ENCODE results near the gene FIBCD1. TPM values are rescaled to one million over a fixed set of nuclear protein-coding genes. Genes with fewer than 3 reads are reported as not detected.

The FIBCD1 gene
- total and polyA plus RNA-seq, 2 of the 8 experiments (the other 6 are each of a cell fraction or from before 2014, with no cell fraction given) = 6.1 to 8.8 TPM

- ChIA-PET POLR2A (ENCODE audit: partially characterized antibody) (interaction anchor here (0.9 to 1.2 kb wide), 2 partner anchors 10 to 23 kb away, joined by 3 to 4 read pairs; no protein-coding TSS in a partner anchor), CTCF (ENCODE audit: partially characterized antibody) (interaction anchor here (0.6 to 8.2 kb wide), 13 partner anchors 10 to 184 kb away, joined by 3 to 49 read pairs (median 3); no protein-coding TSS in a partner anchor)
- Histone ChIP-seq H4K91ac (replicated peaks; ENCODE audit: insufficient read length, low read length) (no peak overlapping the region), H2BK12ac (ENCODE audit: low read depth, low read length) (no peak overlapping the region), H3K14ac (ENCODE audit: insufficient read length) (no peak overlapping the region), H2BK120ac (replicated peaks; ENCODE audit: low read depth, low read length) (no peak overlapping the region), H2BK5ac (ENCODE audit: low read depth, low read length) (no peak overlapping the region), H2AK5ac (ENCODE audit: low read depth, low read length) (no peak overlapping the region), H3K4me3 (ENCODE audit: extremely low read depth in 1 of 4, insufficient read depth in 2 of 4, low read depth in 3 of 4, low read length in 4 of 4) (no peak overlapping the region), H3K4me2 (ENCODE audit: insufficient read depth in 1 of 2, low read depth in 2 of 2, low read length in 2 of 2) (no peak overlapping the region), H3K27me3 (replicated peaks in 1 of 4; ENCODE audit: control insufficient read depth in 3 of 4, extremely low read depth in 1 of 4, insufficient read depth in 3 of 4, low read length in 3 of 4) (no peaks in the 10 kb centered on the region), H3K18ac (ENCODE audit: extremely low read depth, low read length) (no peak overlapping the region), H3K23me2 (ENCODE audit: low read depth, low read length) (no peaks in the 10 kb centered on the region), H3K23ac (ENCODE audit: insufficient read length) (no peak overlapping the region), H3K56ac (replicated peaks; ENCODE audit: insufficient read length, low read depth, low read length) (no peak overlapping the region), H2BK20ac (ENCODE audit: low read length) (no peak overlapping the region), H3K9me3 (ENCODE audit: insufficient read depth in 2 of 2, low read depth in 1 of 2, low read length in 1 of 2) (no peaks in the 10 kb centered on the region), H2BK15ac (ENCODE audit: low read length) (no peak overlapping the region), H4K20me1 (replicated peaks in 1 of 2; ENCODE audit: control insufficient read depth in 1 of 2, insufficient read depth in 2 of 2, low read length in 2 of 2) (peaks cover 4 to 6% of the 10 kb centered on the region in 2 experiments), H3K79me1 (ENCODE audit: low read depth, low read length) (no peaks in the 10 kb centered on the region), H3K79me2 (ENCODE audit: control insufficient read depth in 1 of 2, insufficient read depth in 2 of 2, low read length in 2 of 2) (no peaks in the 10 kb centered on the region), H3K36me3 (ENCODE audit: control insufficient read depth in 2 of 4, insufficient read depth in 4 of 4, low read length in 3 of 4) (peaks cover 10 to 46% (median 27%) of the 10 kb centered on the region in 4 experiments; a peak in 7 of 8 replicates), H2AFZ (ENCODE audit: low read length) (no peak overlapping the region), H3K4me1 (replicated peaks in 1 of 4; ENCODE audit: control insufficient read depth in 3 of 4, insufficient read depth in 4 of 4, low read length in 3 of 4) (no peaks in the 10 kb centered on the region), H3K27ac (ENCODE audit: low read depth, low read length) (no peak overlapping the region), H4K5ac (ENCODE audit: insufficient read length, low read depth, low read length) (no peak overlapping the region), H4K8ac (ENCODE audit: extremely low read depth, insufficient read depth, low read length) (no peak overlapping the region; the same call in 1 of the 2 replicates), H3K4ac (replicated peaks; ENCODE audit: insufficient read length, low read depth, low read length) (no peak overlapping the region), H3K9ac (replicated peaks in 1 of 4; ENCODE audit: extremely low read depth in 1 of 4, low read depth in 3 of 4, low read length in 3 of 4) (no peak overlapping the region)
- no peak for FAIRE-seq
- 88% methylated on average over 9 of the region's 9 CpGs; no CpG with 5 or more reads in 1 of the 2 experiments for WGBS, 2 experiments (ENCODE audit: extremely low coverage in 1 of 2, insufficient coverage in 1 of 2, insufficient read length in 1 of 2, insufficient replicate concordance in 2 of 2, low coverage in 1 of 2, low lambda C conversion rate in 2 of 2, missing lambda C conversion rate in 1 of 2)
- no peak for DNase-seq (ENCODE audit: low read depth in 1 of 2, low spot score in 2 of 2)
- TF ChIP-seq GTF2F1 (IDR thresholded peaks at IDR 0.05; ENCODE audit: borderline replicate concordance, low read depth, low read length) (no peak), JUND (IDR thresholded peaks at IDR 0.05; ENCODE audit: low read length) (no peak), CTBP2 (IDR thresholded peaks at IDR 0.05; ENCODE audit: borderline replicate concordance, insufficient read depth, insufficient read length, low read length) (no peak), NANOG (IDR thresholded peaks at IDR 0.05; ENCODE audit: insufficient read depth, low read depth, low read length, poor library complexity, severe bottlenecking) (no peak), RBBP5 (IDR thresholded peaks at IDR 0.05; ENCODE audit: borderline replicate concordance, low read depth, low read length) (no peak), CHD2 (IDR thresholded peaks at IDR 0.05; ENCODE audit: low read length) (no peak), POU5F1 (IDR thresholded peaks at IDR 0.05; ENCODE audit: low read depth, low read length) (no peak), RXRA (IDR thresholded peaks at IDR 0.05; ENCODE audit: insufficient read depth, low read depth, low read length) (no peak), EZH2 (IDR thresholded peaks at IDR 0.05; ENCODE audit: low read depth, low read length, severe bottlenecking) (no peak), BRCA1 (IDR thresholded peaks at IDR 0.05; ENCODE audit: low read depth, low read length) (no peak), SP1 (IDR thresholded peaks at IDR 0.05; ENCODE audit: low read depth, low read length) (no peak)
- TF ChIP-seq, protein P1, sequence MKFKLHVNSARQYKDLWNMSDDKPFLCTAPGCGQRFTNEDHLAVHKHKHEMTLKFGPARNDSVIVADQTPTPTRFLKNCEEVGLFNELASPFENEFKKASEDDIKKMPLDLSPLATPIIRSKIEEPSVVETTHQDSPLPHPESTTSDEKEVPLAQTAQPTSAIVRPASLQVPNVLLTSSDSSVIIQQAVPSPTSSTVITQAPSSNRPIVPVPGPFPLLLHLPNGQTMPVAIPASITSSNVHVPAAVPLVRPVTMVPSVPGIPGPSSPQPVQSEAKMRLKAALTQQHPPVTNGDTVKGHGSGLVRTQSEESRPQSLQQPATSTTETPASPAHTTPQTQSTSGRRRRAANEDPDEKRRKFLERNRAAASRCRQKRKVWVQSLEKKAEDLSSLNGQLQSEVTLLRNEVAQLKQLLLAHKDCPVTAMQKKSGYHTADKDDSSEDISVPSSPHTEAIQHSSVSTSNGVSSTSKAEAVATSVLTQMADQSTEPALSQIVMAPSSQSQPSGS (IDR thresholded peaks at IDR 0.05; ENCODE audit: low read length) = no peak
These were observed 48.9 kb downstream of the FIBCD1 start for GRCh38 chr9:130890124-130890523.
